Stimulated activated CD4-positive, alpha-beta T cell treated with anti-CD3 and anti-CD28 coated beads, Interleukin-4, amount 100 ng/mL, for 48 hours (primary cell): ENCODE data around the gene PHC1.
A peak's percentile ranks its signal among the peaks of the same experiment; 100 is the strongest.
"Not testable (repeated sequence)": the region's sequence is repeated elsewhere in the genome, so short reads cannot be mapped to it uniquely, and the experiment has no call there.

ENCODE experiments used
- DNase-seq, 2 donors: peaks; one replicate each; pipeline ENCODE4 v3.0.0-alpha.2; 2020; ENCODE audit warnings: low read depth in 2 of 2

PHC1 gene

DNA sequence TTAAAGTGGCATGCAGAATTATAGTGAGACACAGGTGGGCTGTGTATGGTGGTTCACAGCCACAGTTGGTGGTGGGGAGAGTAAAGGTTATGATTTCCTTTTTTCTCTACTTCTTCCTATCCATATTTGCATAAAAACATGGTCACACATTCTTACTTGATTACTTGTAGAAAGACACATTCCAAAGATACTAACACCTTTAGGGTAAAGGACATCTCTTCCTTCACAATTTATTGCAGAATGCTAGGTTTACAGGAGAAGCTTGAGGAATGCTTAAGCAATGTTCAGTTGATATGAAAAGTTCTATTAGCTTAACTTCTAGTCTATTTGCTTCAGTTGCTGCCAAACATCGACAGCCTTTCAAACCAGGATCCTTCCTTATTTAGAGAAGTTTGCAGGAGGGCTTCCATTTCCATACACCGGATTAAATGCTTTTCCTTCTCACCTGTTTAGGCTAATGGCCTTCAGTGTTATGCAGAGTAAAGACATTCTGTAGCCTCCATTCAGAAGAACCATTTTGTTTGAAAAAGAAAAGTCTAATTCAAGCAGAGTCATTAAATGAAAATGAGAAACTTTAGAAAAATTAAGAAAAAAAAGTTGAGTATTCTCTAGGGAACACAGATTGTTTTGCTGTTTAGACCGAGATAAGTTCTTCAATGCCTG, 2.6 kb upstream of the PHC1 start:
- no peak for DNase-seq

GRCh38 chr12:8912914-8913313, 1.4 kb upstream of the PHC1 start:
- DNase-seq, result no peak

- DNase-seq, result no peak
Observed at GRCh38 chr12:8913702-8914032, 642 bp upstream of the PHC1 start.

DNA sequence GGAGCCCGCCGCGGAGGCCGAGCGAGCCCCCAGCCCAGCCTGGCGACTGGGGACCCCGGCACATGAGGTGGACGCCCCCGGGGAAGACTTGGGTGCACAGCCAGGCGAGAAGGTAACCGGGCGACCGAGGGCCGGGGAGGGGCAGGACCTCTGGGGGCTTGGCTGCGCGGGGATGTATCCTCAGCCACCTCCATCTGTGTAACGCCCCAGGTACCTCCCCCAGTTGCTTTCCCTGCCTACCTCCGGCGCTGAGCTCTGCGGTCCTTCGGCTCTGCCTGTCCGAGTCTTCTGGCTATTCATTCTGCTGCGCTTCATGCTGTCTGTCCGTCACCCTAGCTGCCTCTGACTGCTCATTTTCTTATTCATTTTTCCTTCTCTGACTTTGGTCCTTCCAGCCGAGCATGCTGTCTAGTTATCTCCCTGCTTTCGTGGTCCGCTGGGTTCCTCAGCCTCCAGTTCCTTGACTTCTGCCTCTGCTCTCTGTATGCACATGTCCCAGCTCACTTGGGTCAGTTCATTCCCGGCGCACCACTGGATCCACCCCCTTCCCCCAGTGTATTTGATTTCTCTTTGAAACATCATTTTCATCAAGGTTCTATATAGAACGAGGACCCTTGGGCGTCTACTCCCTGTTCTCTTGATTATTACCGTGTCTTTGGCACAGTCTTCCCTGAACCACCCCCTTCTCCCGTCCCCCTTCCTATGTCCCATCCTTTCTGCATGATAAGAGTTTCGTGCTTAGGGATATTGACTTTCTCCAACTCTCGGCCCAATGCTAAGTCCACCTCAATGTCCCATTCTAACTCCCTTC, 612 bp downstream of the PHC1 start:
- peak; percentile 28 to 41 for DNase-seq

DNA sequence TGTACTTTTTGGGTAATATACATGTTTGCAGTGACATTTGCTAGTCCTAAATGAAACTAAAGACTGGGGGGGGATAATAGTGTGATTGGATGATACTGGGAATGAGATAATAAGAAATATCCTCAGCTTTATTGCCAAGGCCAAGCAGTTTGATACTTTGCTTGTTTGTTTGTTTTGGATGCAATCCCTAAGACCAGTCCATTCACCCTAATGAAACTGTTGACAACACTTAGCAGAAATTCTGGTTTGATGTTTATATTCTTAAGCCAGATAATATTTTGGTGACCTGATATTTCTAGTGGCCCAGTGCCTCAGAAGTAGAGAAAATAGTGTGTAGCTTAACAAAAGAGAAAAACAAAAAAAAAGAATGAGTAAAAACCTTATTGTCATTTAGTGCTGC, 1.8 kb downstream of the PHC1 start:
- no peak for DNase-seq

DNA sequence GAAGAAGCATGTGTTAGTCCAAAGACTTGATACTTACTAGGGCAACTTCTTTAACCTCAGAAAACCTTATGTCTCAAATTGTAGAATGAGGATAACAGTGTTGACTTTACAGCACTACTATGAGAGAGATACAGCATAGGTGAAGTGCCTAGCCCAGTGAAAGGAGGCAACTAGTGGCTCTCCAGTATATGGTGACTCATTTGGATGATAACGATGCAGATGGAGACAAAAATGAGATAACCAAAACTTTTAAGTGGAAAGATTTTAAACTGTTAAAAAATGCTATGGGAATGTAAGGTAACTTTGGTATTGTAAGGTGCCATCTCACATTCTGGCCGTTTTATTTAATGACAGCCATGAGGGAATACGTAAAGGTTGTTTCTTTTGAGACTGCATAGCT, 2.7 kb downstream of the PHC1 start:
- no peak for DNase-seq

DNA sequence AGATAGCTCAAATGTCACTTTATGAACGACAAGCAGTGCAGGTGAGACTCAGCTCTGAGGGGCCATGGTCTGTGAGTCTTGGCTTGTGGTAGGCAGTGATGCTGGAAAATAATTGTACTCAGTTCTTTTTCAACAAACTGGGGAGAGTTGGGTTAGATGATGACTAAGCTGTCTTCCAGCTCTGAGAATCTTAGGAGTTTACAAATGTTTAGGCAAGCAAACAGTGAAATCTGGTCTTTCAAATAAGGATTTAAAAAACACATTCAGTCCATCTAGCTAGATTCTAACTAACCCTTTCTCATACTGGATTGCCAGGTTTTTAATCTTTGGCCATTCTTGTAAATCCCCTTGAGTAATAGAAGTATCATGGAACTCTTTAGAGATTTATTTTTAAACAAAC, 3.4 kb downstream of the PHC1 start:
- no peak for DNase-seq

GRCh38 chr12:8919643-8920042, 5.3 kb downstream of the PHC1 start:
- not testable (repeated sequence) for DNase-seq

GRCh38 chr12:8922544-8922943, 8.2 kb downstream of the PHC1 start:
- DNase-seq, result no peak

DNA sequence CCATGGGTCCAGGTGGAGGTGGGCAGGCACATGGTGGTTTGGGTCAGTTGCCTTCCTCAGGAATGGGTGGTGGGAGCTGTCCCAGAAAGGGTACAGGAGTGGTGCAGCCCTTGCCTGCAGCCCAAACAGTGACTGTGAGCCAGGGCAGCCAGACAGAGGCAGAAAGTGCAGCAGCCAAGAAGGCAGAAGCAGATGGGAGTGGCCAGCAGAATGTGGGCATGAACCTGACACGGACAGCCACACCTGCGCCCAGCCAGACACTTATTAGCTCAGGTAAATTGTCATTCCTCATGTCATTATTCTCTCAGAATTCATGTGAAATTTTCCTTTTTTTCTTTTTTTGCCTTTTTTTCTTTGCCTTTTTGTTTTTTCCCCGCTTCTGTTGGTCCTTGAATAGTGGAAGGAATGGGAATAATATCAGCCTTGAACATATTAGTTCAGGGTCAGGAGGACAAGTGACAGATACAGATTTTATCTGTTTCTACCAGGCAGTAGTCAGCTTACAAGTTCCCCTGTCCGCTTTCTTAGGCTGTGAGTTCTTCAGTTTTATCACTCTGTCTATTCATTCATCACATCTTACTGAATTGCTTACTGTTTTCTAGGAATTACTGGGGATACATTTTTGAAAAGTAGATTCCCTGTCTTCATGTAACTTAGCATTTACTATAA, 16.5 kb downstream of the PHC1 start:
- not testable (repeated sequence) for DNase-seq

- not testable (repeated sequence) for DNase-seq
Observed at GRCh38 chr12:8932464-8932863, 18.2 kb downstream of the PHC1 start.

DNA sequence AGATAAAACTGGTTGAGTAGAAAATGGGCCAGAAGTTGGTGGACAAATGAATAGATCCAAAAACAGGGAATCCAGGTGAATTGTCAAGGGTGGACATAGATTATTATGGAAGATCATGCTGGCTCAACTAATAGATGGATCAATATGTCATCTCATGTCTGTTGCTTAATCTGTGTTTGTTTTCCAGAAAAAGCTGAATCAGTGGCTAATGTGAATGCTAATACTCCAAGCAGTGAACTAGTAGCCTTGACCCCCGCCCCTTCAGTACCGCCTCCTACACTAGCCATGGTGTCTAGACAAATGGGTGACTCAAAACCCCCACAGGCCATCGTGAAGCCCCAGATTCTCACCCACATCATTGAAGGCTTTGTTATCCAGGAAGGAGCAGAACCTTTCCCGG, 19.8 kb downstream of the PHC1 start:
- not testable (repeated sequence) for DNase-seq

- no peak for DNase-seq
Observed at GRCh38 chr12:8936735-8937134, 22.4 kb downstream of the PHC1 start.

- DNase-seq, result not testable (repeated sequence)
Observed at GRCh38 chr12:8937842-8938442, 23.6 kb downstream of the PHC1 start.

GRCh38 chr12:8941691-8942478, 27.6 kb downstream of the PHC1 start:
- DNase-seq, result no peak

GRCh38 chr12:8943565-8944186, 29.4 kb downstream of the PHC1 start:
- DNase-seq, result no peak

- DNase-seq, result no peak
Observed at GRCh38 chr12:8946733-8947132, 32.4 kb downstream of the PHC1 start.

- no peak for DNase-seq
Observed at GRCh38 chr12:8947737-8948136, 33.4 kb downstream of the PHC1 start.

GRCh38 chr12:8948701-8949341, 34.5 kb downstream of the PHC1 start:
- no peak for DNase-seq

GRCh38 chr12:8949342-8950220, 35.3 kb downstream of the PHC1 start, which contains the start of gene M6PR:
TSS of gene M6PR (minus strand) at chr12:8949645. CDS start at chr12:8946404, 3,241 bp downstream.
- peak; percentile 85 to 91 for DNase-seq
